GM10266 (cell line): ENCODE measurements around the gene NBEA.
"Not testable (repeated sequence)": the region's sequence is repeated elsewhere in the genome, so short reads cannot be mapped to it uniquely, and the experiment has no call there.

ENCODE experiments used
- DNase-seq: peaks from one replicate; pipeline ENCODE4 v3.0.0; 2012; ENCODE audit errors: extremely low spot score
- CTCF ChIP-seq: IDR thresholded peaks from 2 replicates; pipeline ENCODE4 v1.5.1; 2012; ENCODE audit warnings: mild to moderate bottlenecking, low read depth; ENCODE audit not compliant: control insufficient read depth, insufficient read depth; ENCODE audit errors: missing control alignments

NBEA gene

GRCh38 chr13:35669321-35669720 lies 727.3 kb downstream of the NBEA start:
- DNase-seq = no peak
- no peak for TF ChIP-seq CTCF

GRCh38 chr13:35672611-35673010 lies 730.5 kb downstream of the NBEA start:
- TF ChIP-seq CTCF = no peak
- DNase-seq = no peak

GRCh38 chr13:35675651-35676050 lies 733.6 kb downstream of the NBEA start:
- no peak for TF ChIP-seq CTCF
- DNase-seq = no peak

- not testable (repeated sequence) for DNase-seq
These were observed 735.8 kb downstream of the NBEA start for GRCh38 chr13:35677863-35678262.

GRCh38 chr13:35681685-35682084 lies 739.6 kb downstream of the NBEA start:
- no peak for DNase-seq
- no peak for TF ChIP-seq CTCF

- TF ChIP-seq CTCF = no peak
These were observed 742.4 kb downstream of the NBEA start for GRCh38 chr13:35684432-35684831.

GRCh38 chr13:35687336-35687735 lies 745.3 kb downstream of the NBEA start:
- no peak for TF ChIP-seq CTCF
- DNase-seq = no peak

More at GRCh38 chr13:35684432-35684831, 742.4 kb downstream of the NBEA start:
- no peak for DNase-seq

GRCh38 chr13:35690581-35691207 lies 748.6 kb downstream of the NBEA start:
- TF ChIP-seq CTCF = no peak
- no peak for DNase-seq
